G401 (cell line): Measurements from ENCODE around the gene EID2B. TPM values are rescaled to one million over a fixed set of nuclear protein-coding genes. Genes with fewer than 3 reads are reported as not detected.

Source experiments
- DNase-seq: peaks from one replicate; pipeline ENCODE4 v3.0.0-alpha.2; 2015; ENCODE audit warnings: low spot score
- in situ Hi-C: cut with HindIII; loops from 2 replicates; pipeline ENCODE4 v1.10.0; 2016; ENCODE audit warnings: low sequenced_read_pairs, mixed read lengths
- total RNA-seq: library from RNA; depleted of rRNA; stranded (reverse); fragments of >200 nt; shearing (Covaris generic); gene quantifications from 2 replicates; pipeline ENCODE4 v1.2.3, GENCODE V29; 2014; rRNA removed

Gene EID2B
- total RNA-seq, 1 experiment from 2014 or later, result 5.3 TPM

DNA sequence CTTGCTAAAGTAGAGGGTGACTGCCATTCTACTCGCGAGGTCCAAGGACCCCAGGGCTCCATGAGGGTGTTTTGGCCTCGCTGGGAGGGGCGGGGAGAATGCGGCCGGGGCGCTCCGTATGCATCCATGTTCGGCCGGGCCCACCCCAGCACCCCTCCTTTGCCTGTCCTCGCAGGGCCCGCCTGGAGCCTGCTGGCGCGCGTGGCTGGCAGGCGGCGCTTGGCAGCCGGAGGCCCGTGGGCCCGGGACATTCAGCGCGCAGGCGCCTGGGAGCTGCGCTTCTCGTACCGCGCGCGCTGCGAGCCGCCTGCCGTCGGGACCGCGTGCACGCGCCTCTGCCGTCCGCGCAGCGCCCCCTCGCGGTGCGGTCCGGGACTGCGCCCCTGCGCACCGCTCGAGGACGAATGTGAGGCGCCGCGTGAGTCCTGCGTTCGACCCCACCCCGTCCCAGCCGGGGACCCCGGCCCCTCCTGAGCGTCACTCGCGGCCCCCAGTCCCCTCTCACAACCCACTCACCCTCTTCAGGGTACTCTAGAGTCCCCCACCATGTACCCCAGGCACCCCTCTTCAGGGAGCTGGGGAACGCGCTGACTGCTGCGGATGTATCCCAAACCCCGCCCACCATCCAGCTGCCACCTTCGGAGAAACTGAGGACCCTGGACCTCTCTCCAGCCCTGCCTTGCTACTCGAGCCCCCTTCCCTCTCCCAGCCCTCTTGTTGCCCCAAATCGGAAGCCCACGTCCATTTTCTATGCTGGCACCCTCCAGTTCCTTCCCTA, 29.8 kb downstream of the EID2B start:
- in situ Hi-C loops, result no loop called here

DNA sequence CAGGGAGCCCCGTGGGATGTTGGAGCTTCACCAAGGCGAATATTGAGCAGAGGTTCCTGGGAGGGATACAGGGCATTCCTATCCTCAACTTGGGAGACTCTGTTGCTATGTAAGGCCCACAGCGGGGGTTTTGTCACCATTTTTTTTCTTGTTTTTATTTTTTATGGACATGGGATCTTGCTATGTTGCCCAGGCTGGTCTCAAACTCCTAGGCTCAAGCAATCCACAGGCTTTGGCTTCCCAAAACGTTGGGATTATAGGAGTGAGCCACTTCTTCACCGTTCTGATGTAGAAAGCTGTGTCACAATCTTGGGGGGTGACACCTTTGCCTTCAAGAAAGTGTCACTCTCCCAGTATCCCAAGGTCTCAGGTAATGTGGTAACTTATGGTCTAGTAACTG, 31.3 kb downstream of the EID2B start:
- DNase-seq, result no peak
- in situ Hi-C loops, result no loop called here

More for the DNA sequence above, 29.8 kb downstream of the EID2B start:
- no peak for DNase-seq

DNA sequence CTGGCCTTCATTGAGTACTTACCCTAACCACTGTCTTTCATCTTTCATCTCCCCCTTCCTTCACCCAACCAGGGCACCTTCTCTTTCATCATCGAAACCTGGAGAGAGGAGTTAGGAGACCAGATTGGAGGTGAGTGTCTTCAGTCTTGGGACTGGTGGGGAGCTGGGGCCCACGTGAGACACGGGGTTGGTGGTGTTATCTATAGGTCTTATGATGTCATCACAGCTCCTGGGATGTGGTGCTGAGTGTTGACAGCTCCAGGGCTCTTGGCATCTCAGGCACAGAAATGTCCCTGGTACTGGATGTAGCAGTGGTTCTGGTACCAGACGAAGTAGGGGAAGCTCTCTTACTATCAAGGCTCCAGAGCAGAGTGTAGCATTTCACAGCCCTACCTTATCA, 32.1 kb downstream of the EID2B start:
- no peak for DNase-seq
- in situ Hi-C loops, result no loop called here

DNA sequence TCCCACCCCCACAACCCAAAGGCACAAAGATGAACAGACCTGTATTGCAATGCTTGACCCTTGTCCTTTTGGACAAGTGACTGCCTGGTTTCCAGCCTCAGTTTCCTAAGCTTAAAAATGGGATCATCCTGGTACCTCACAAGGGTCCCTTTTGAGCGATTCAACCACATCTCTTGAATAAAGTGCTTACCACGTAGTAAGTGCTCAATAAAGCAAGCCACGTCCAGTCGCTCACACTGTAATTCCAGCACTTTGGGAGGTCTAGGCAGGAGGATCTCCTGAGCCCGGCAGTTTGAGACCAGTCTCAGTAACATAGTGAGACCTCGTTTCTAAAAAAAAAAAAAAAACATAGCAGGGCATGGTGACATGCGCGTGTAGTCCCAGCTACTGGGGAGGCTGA, 32.7 kb downstream of the EID2B start:
- in situ Hi-C loops, result no loop called here
- DNase-seq, result no peak

DNA sequence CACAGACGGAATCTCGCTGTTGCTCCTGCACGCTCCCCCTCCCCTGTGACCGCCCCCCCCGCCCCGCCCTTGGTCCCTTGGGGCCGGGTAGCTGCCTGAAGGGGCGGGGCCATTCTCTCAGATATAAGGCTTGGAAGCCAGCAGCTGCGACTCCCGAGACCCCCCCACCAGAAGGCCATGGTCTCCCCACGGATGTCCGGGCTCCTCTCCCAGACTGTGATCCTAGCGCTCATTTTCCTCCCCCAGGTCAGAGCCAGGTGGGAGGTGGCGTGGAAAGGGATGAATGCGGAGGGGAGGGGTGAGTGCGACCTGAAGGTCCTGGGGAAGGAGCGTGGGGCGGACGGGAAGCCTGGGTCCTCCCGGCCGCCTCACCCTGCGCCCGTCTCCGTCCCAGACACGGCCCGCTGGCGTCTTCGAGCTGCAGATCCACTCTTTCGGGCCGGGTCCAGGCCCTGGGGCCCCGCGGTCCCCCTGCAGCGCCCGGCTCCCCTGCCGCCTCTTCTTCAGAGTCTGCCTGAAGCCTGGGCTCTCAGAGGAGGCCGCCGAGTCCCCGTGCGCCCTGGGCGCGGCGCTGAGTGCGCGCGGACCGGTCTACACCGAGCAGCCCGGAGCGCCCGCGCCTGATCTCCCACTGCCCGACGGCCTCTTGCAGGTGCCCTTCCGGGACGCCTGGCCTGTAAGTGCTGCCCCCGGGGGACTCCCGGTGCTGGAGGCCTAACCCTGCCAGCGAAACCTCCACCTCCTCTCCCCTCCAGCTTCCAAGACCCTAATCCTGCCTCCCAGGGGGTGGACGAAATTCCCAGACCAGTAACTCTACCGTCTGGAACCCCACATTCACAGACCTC, 33.6 kb downstream of the EID2B start, which contains the start of gene DLL3:
Gene DLL3, plus strand, starts transcription at position 150 of the 845 bp plus-strand sequence. Its CDS starts 28 bp downstream, at position 178.
- no peak for DNase-seq
- in situ Hi-C loops, result no loop called here

DNA sequence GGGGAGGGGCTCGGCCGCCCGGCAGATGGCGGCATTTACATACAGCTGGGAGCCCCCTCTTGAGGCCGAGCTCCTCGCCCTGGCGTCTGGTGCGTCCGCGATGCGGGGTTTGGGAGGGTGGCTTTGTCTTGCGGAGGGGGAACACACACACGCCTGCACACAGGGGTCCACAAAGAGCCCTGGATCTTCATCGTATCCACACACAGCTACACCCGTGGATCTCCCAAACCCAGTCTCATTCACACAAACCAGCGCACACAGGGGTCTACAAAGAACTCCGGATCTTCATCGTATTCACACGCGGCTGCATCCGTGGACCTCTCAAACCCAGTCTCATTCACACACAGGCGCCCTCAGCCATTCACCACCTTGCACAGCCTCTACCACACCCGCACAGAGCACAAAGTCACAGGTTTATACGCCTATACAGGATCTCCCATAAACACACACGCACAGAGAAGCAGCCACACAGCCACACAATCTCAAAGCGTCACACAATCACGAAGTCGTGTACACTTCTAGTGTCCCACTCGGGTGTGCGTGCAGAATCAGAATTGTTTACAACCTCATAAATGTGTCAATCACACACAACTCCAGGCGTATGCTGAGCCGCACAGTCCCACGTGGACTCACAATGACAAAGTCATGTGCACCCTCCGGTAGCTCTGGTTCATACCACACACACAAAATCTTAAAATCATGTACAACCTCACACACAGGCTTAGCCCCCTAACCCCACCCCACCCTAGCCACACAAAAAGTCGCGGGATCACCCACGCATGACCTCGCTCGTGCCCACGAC, 34.5 kb downstream of the EID2B start:
- in situ Hi-C loops, result no loop called here
- DNase-seq, result no peak

DNA sequence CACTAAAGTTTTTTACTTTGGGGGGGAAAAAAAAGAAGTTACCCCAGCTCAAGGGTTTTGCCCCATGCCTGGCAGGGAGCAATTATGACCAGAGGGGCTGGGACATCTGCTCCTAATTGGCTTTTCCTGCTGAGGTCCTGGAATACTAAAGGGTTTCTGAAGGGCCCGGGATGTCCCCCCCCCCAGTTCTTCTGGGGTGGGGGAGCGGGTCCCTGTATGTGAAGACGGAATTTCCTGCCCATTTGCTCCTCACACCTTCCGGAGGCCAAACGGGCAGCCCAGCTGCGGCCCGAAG, 35.0 kb downstream of the EID2B start:
- in situ Hi-C loops, result no loop called here

DNA sequence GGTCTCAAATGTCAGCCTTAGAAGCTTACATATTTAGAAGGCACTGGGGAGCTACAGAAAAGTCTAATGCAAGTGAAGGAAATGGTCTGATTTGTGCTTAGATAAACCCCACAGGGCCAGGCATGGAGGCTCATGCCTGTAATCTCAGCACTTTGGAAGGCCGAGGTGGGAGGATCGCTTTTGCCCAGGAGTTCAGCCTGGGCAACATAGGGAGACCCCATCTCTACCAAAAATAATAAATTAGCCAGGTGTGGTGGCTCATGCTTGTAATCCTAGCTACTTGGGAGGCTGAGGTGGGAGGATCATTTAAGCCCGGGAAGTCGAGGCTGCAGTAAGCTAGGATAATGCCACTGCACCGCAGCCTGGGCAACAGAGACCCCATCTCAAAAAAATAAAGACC, 36.6 kb downstream of the EID2B start:
- in situ Hi-C loops, result no loop called here
- DNase-seq, result no peak

More for the DNA sequence above, 35.0 kb downstream of the EID2B start:
- no peak for DNase-seq

DNA sequence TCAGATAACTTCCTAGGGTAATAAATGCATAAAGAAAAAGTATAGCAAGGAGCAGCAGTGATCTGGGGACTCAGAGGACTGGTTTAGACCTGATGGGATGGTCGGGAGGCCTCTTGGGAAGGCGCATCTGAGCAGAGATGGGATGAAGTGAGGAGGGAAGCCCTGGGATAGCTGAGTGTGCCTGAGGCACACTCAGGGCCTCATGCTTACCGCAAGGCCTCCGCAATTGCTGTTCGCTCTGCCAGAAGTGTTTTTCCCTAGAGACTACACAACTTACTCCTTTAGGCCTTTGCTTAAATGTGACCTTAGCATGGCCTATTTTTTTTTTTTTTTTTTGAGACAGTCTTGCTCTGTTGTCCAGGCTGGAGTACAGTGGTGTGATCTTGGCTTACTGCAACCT, 38.0 kb downstream of the EID2B start:
- DNase-seq, result no peak
- in situ Hi-C loops, result no loop called here

DNA sequence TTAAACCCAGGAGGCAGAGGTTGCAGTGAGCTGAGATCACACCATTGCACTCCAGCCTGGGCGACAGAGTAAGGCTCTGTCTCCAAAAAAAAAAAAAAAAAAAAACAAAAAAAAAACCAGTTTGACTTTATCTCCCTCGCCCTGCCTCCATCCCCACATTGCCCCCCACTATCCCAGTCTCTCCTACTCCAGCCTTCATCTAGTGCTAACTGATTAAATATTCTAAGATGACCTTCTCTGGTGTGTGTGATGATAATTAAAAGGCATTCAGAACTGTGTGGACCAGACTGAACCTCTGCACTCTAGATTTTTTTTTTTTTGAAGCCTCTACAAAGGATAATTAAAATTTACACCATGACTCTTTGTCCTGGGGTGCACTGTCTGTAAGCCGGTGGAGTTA, 39.9 kb downstream of the EID2B start:
- DNase-seq, result no peak
- in situ Hi-C loops, result no loop called here

DNA sequence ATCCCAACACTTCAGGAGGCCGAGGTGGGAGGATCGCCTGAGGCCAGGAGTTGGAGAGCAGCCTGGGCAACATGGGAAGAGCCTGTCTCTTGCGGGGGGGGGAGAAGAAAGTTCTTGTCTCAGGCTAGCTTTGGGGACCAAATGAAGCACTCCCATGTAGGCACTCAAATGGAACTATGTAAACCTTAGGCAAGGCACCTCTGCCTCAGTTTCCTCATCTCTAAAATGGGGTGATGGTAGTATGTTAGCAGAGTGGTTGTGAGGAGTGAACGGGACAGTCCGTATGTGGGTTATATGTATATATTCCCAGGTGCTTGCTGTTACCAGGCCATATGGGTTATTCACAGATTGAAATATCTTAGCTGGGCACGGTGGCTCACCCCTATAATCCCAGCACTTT, 40.4 kb downstream of the EID2B start:
- DNase-seq, result no peak
- in situ Hi-C loops, result no loop called here

DNA sequence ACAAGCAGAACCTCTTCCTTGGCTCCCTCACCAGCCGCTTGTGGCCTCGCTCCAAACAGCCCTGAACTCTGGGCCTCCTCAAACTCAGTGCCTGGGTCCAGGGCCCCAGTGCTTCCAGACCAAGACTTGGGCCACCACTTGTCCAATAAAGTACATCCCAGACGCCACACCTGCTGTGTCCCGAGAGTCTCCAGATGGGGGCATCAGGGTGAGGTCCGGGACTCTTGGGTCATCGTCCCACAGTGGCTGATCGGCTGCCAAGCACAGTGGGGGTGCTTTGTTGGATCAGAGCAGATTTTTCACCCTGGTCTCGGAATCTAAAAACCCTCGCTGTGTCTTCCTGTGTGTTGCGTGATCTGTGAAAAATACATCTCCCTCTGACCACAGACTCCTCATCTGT, 42.9 kb downstream of the EID2B start:
- no peak for DNase-seq
- in situ Hi-C loops, result no loop called here

DNA sequence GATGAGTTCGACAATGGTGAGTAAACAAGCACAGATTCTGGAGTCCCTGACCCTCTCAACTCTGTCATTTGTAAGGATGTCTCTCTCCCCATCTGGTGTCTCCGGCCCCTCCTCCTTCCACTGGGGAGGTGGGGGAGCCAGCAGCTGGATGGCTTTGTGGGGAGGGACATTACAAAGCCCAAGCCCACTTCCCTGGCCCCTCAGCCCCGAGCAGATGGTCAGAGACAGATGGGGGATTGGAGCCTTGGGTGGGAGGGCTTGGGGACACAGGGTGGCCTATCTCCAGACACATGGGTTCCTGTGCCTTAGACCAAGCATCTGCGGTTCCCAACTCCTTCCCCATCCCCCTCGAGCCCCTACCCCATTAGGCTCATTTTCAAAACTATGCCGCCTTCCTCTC, 49.5 kb downstream of the EID2B start:
- in situ Hi-C loops, result no loop called here

DNA sequence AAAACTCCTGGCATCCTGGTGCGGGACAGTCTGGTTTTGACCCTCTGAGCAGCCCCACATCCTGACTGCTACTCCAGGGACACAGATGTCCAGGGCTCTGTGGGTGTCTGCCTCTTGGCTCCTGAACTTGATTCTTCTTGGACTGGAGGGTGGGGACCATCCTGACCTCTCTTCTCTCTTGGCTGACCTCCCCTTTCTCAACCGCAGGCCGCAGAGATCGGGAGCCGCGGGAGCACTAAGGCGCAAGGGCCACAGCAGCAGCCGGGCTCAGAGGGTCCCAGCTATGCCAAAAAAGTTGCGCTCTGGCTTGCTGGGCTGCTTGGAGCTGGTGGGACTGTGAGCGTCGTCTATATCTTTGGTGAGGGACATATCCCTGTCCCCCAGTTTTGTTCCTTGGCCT, 51.0 kb downstream of the EID2B start:
- in situ Hi-C loops, result no loop called here

More for the DNA sequence above, 49.5 kb downstream of the EID2B start:
- DNase-seq, result no peak

DNA sequence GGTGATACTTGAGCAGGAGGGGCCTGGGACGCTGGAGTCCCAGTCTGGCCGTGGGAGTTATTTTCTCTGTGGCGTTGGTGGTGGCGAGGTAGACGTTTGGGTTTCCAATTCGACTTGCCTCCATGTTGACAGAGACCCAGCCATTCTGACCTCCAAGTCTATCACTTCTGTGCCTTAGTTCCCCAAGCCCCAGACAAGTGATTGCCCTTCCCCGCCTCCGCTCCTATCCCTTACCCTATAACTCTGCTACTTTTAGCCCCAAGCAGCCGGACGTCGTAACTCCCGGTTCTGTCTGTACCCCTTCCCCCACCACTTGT, 51.5 kb downstream of the EID2B start:
- no peak for DNase-seq
- in situ Hi-C loops, result no loop called here

More for the DNA sequence above, 51.0 kb downstream of the EID2B start:
- DNase-seq, result no peak

Other genes starting within 250 kb of the EID2B start
- not detected in 2 replicates for gene IFNL1, start 236.4 kb downstream of the EID2B start, total RNA-seq
- 2.5 and 3.2 TPM in 2 replicates for gene LRFN1, start 212.0 kb downstream of the EID2B start, total RNA-seq
- not detected in 2 replicates for gene GMFG, start 196.8 kb downstream of the EID2B start, total RNA-seq
- 44.2 and 64.2 TPM in 2 replicates for gene SAMD4B, start 190.4 kb downstream of the EID2B start, total RNA-seq
- gene PAF1, start 141.7 kb downstream of the EID2B start, total RNA-seq, result 54.0 and 61.7 TPM in 2 replicates
- 35.9 and 71.8 TPM in 2 replicates for gene MED29, start 141.5 kb downstream of the EID2B start, total RNA-seq
- 1.1 and 1.9 TPM in 2 replicates for gene ZFP36, start 126.0 kb downstream of the EID2B start, total RNA-seq
- gene PLEKHG2, start 120.2 kb downstream of the EID2B start, total RNA-seq, result 18.3 and 21.3 TPM in 2 replicates
- gene RPS16, start 96.9 kb downstream of the EID2B start, total RNA-seq, result 167 and 180 TPM in 2 replicates
- 84.8 and 92.4 TPM in 2 replicates for gene SUPT5H, start 87.3 kb downstream of the EID2B start, total RNA-seq
- 159 and 162 TPM in 2 replicates for gene TIMM50, start 52.0 kb downstream of the EID2B start, total RNA-seq
- 12.4 and 15.6 TPM in 2 replicates for gene DLL3, start 33.9 kb downstream of the EID2B start, total RNA-seq
- gene SELENOV, start 17.7 kb downstream of the EID2B start, total RNA-seq, result 4.1 and 27.2 TPM in 2 replicates
- 19.9 and 31.4 TPM in 2 replicates for gene EID2, start 7.3 kb upstream of the EID2B start, total RNA-seq
- gene LGALS13, start 69.7 kb upstream of the EID2B start, total RNA-seq, result not detected in 2 replicates
- gene LGALS16, start 123.1 kb upstream of the EID2B start, total RNA-seq, result not detected in 2 replicates
- gene LGALS14, start 171.6 kb upstream of the EID2B start, total RNA-seq, result not detected in 2 replicates
- gene CLC, start 205.2 kb upstream of the EID2B start, total RNA-seq, result not detected in 2 replicates
- gene LEUTX, start 246.0 kb upstream of the EID2B start, total RNA-seq, result 0.74 TPM in 1 of 2 replicates, not detected in the other